HepG2 (cell line): ENCODE results near the gene CRYZL1. TPM values are rescaled to one million over a fixed set of nuclear protein-coding genes. Genes with fewer than 3 reads are reported as not detected.

Experiments
- DR1 ChIP-seq: sonication (generic); formaldehyde crosslinking; IDR thresholded peaks from 2 replicates; pipeline ENCODE4 v1.8.0; 2021; ENCODE audit warnings: mild to moderate bottlenecking, missing genetic modification reagents, inconsistent platforms
- GATAD2A ChIP-seq: IDR thresholded peaks from 2 replicates; pipeline ENCODE4 v1.6.1; 2016
- GFI1 ChIP-seq: sonication (generic); formaldehyde crosslinking; IDR thresholded peaks from 2 replicates; pipeline ENCODE4 v1.5.0; 2020; ENCODE audit warnings: missing genetic modification reagents, mild to moderate bottlenecking, borderline replicate concordance
- HNRNPH1 ChIP-seq: fragments of 200-400 bp; formaldehyde crosslinking; optimal IDR thresholded peaks from 2 replicates; pipeline ENCODE3; 2017; ENCODE audit warnings: mild to moderate bottlenecking, low read depth, low read length
- HOXA3 ChIP-seq: sonication (generic); formaldehyde crosslinking; IDR thresholded peaks from 2 replicates; pipeline ENCODE4 v1.5.0; 2020; ENCODE audit warnings: missing genetic modification reagents
- HOXA9 ChIP-seq: sonication (generic); formaldehyde crosslinking; IDR thresholded peaks from 2 replicates; pipeline ENCODE4 v1.8.1; 2022; ENCODE audit warnings: missing genetic modification reagents, mild to moderate bottlenecking, moderate library complexity, borderline replicate concordance
- IKZF1 ChIP-seq: fragments of 450-650 bp; IDR thresholded peaks from 2 replicates; pipeline ENCODE4 v1.7.1; 2016
- MAX ChIP-seq: IDR thresholded peaks from 2 replicates; pipeline ENCODE4 v1.6.1; 2012; ENCODE audit warnings: inconsistent platforms
- MED1 ChIP-seq: sonication (generic); formaldehyde crosslinking; IDR thresholded peaks from 2 replicates; pipeline ENCODE4 v1.4.0; 2020; ENCODE audit warnings: missing genetic modification reagents
- MEF2D ChIP-seq: sonication (generic); formaldehyde crosslinking; IDR thresholded peaks from 2 replicates; pipeline ENCODE4 v1.5.1; 2020; ENCODE audit warnings: mild to moderate bottlenecking, missing genetic modification reagents
- MNT ChIP-seq: fragments of 450-650 bp; IDR thresholded peaks from 2 replicates; pipeline ENCODE4 v1.6.1; 2016
- RXRA ChIP-seq: sonication (generic); formaldehyde crosslinking; IDR thresholded peaks from 2 replicates; pipeline ENCODE4 v1.5.1; 2020; ENCODE audit warnings: missing genetic modification reagents
- SIX4 ChIP-seq: sonication (generic); formaldehyde crosslinking; IDR thresholded peaks from 2 replicates; pipeline ENCODE4 v1.4.0; 2020; ENCODE audit warnings: missing genetic modification reagents
- SRSF1 ChIP-seq: fragments of 200-400 bp; formaldehyde crosslinking; optimal IDR thresholded peaks from 2 replicates; pipeline ENCODE3; 2017; ENCODE audit warnings: mild to moderate bottlenecking, low read depth, low read length, moderate library complexity
- YY1 ChIP-seq: IDR thresholded peaks from 2 replicates; pipeline ENCODE4 v1.6.1; 2011; ENCODE audit warnings: low read length, low read depth, moderate library complexity, mild to moderate bottlenecking; ENCODE audit not compliant: insufficient read depth, insufficient replicate concordance
- ZC3H4 ChIP-seq: sonication (generic); formaldehyde crosslinking; IDR thresholded peaks from 2 replicates; pipeline ENCODE4 v1.4.0; 2020; ENCODE audit warnings: missing genetic modification reagents, borderline replicate concordance
- ZNF234 ChIP-seq: sonication (generic); formaldehyde crosslinking; conservative IDR thresholded peaks from 2 replicates; pipeline ENCODE4 v1.5.1; 2020; ENCODE audit warnings: mild to moderate bottlenecking, missing genetic modification reagents
- ZNF510 ChIP-seq: sonication (generic); formaldehyde crosslinking; IDR thresholded peaks from 2 replicates; pipeline ENCODE4 v1.4.0; 2020; ENCODE audit warnings: low read depth, mild to moderate bottlenecking, missing genetic modification reagents
- polyA plus RNA-seq, 8 experiments: library from polyadenylated mRNA; depleted of rRNA in 3 of 8; stranded (reverse) in 7 of 8; unstranded in 1 of 8; fragments of >200 nt; fragmentation: Illumina TruSeq in 4 of 8; extraction: Trizol in 4 of 8; gene quantifications; 2 replicates each; pipeline versions ENCODE4 v1.2.1 to v1.2.3, GENCODE V29; 2011 to 2016; ENCODE audit warnings: low read depth in 4 of 8, missing spikeins in 1 of 8, mixed read lengths in 1 of 8; ENCODE audit not compliant: insufficient read depth in 1 of 8
- total RNA-seq, 5 experiments: library from RNA; depleted of rRNA; stranded (reverse); fragments of >200 nt; fragmentation: Illumina TruSeq; extraction: Trizol; gene quantifications; 2 replicates each; pipeline ENCODE4 v1.2.3, GENCODE V29; 2016; ENCODE audit warnings: low read depth in 1 of 5
- TF ChIP-seq, protein P1 (sequence below): sonication (generic); formaldehyde crosslinking; IDR thresholded peaks from 2 replicates; pipeline ENCODE4 v1.5.1; 2020; ENCODE audit warnings: mild to moderate bottlenecking, moderate library complexity, missing genetic modification reagents
- TF ChIP-seq, protein P2 (sequence below): sonication (generic); formaldehyde crosslinking; IDR thresholded peaks from 2 replicates; pipeline ENCODE4 v1.5.0; 2020; ENCODE audit warnings: mild to moderate bottlenecking, missing genetic modification reagents
- TF ChIP-seq, protein P3 (sequence below): IDR thresholded peaks from 2 replicates; pipeline ENCODE4 v1.6.1; 2016; ENCODE audit warnings: missing biosample characterization, missing genetic modification reagents, low read depth
- TF ChIP-seq, protein P4 (sequence below): IDR thresholded peaks from 2 replicates; pipeline ENCODE4 v1.6.1; 2016; ENCODE audit warnings: control low read depth

Gene CRYZL1
- total and polyA plus RNA-seq, 2 of the 13 experiments (the other 11 are each of a cell fraction or from before 2014, with no cell fraction given), result 20.3 to 27.7 TPM

DNA sequence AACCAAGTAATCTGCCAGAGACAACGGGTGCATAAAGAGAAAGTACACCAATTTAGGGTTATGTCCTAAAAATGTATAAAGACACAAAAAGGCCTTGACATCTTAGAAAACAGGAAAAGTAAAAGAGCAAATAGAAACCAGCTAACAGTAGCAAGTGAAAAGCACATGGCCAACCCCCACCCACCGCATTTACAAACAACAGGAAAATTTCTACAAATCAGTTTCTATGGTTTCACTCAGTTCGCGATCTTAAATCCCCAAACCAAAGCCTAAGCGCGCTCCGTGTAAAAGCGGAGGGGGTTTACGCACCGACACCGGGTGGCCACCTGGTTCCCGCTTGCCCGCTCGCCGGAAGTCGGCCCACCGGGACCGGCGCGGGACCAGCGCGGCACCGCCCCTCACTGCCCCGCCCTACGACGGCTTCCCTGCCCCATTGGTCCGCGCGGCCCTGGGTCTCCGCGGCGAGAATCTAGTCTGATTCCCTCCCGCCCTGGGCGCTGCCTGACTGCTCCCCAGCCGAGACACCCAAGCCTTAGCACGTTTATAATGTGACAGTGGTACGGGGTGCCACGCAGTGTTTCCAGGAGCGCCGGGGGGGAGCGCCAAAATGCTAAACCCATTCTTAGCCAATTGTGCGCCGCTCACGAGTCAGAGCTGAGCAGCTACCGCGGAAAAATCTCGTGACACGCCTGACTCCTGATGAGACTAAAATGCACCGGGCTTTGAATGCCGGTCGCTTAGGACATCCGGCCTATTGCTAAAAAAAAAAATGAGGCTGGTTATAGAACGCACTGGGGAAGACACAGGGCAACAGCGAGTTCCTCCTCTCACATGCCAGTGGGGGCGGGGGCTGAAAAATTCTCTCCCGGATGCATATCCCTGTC, 99.5 kb downstream of the CRYZL1 start, which contains the start of gene GART (continued):
- TF ChIP-seq MED1 (CRISPR knock-in tag) (peak; percentile 67), ZNF234 (CRISPR knock-in tag) (no peak), GATAD2A (CRISPR knock-in tag) (no peak; the same call in 1 of the 2 replicates), ZNF510 (no peak), HNRNPH1 (no peak), HOXA3 (CRISPR knock-in tag) (peak; percentile 75), MNT (peak; percentile 72), YY1 (no peak), MAX (peak; percentile 78), SIX4 (CRISPR knock-in tag) (no peak), ZC3H4 (CRISPR knock-in tag) (peak; percentile 80; the same call in 1 of the 2 replicates), GFI1 (CRISPR knock-in tag) (0 out of 2 replicates have a peak, but pooled peaks have one; percentile 34), SRSF1 (no peak), IKZF1 (no peak), HOXA9 (0 out of 2 replicates have a peak, but pooled peaks have one; percentile 41), MEF2D (CRISPR knock-in tag) (no peak; the same call in none of the 2 replicates), DR1 (CRISPR knock-in tag) (peak; percentile 32; the same call in 1 of the 2 replicates), RXRA (CRISPR knock-in tag) (no peak)
- TF ChIP-seq, protein P1, sequence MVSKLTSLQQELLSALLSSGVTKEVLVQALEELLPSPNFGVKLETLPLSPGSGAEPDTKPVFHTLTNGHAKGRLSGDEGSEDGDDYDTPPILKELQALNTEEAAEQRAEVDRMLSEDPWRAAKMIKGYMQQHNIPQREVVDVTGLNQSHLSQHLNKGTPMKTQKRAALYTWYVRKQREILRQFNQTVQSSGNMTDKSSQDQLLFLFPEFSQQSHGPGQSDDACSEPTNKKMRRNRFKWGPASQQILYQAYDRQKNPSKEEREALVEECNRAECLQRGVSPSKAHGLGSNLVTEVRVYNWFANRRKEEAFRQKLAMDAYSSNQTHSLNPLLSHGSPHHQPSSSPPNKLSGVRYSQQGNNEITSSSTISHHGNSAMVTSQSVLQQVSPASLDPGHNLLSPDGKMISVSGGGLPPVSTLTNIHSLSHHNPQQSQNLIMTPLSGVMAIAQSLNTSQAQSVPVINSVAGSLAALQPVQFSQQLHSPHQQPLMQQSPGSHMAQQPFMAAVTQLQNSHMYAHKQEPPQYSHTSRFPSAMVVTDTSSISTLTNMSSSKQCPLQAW (CRISPR knock-in tag), result peak; percentile 48; the same call in 1 of the 2 replicates
- TF ChIP-seq, protein P2, sequence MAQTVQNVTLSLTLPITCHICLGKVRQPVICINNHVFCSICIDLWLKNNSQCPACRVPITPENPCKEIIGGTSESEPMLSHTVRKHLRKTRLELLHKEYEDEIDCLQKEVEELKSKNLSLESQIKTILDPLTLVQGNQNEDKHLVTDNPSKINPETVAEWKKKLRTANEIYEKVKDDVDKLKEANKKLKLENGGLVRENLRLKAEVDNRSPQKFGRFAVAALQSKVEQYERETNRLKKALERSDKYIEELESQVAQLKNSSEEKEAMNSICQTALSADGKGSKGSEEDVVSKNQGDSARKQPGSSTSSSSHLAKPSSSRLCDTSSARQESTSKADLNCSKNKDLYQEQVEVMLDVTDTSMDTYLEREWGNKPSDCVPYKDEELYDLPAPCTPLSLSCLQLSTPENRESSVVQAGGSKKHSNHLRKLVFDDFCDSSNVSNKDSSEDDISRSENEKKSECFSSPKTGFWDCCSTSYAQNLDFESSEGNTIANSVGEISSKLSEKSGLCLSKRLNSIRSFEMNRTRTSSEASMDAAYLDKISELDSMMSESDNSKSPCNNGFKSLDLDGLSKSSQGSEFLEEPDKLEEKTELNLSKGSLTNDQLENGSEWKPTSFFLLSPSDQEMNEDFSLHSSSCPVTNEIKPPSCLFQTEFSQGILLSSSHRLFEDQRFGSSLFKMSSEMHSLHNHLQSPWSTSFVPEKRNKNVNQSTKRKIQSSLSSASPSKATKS (CRISPR knock-in tag), result no peak
- TF ChIP-seq, protein P3, sequence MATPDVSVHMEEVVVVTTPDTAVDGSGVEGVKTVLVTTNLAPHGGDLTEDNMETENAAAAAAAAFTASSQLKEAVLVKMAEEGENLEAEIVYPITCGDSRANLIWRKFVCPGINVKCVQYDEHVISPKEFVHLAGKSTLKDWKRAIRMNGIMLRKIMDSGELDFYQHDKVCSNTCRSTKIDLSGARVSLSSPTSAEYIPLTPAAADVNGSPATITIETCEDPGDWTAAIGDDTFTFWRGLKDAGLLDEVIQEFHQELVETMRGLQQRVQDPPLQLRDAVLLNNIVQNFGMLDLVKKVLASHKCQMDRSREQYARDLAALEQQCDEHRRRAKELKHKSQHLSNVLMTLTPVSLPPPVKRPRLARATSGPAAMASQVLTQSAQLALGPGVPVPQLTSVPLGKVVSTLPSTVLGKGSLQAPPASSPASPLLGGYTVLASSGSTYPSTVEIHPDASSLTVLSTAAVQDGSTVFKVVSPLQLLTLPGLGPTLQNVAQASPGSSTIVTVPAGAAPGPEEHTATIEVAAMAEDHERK (CRISPR knock-in tag), result no peak
- TF ChIP-seq, protein P4, sequence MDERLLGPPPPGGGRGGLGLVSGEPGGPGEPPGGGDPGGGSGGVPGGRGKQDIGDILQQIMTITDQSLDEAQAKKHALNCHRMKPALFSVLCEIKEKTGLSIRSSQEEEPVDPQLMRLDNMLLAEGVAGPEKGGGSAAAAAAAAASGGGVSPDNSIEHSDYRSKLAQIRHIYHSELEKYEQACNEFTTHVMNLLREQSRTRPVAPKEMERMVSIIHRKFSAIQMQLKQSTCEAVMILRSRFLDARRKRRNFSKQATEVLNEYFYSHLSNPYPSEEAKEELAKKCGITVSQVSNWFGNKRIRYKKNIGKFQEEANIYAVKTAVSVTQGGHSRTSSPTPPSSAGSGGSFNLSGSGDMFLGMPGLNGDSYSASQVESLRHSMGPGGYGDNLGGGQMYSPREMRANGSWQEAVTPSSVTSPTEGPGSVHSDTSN, result no peak
